Neural progenitor cell (in vitro differentiated cells): ENCODE results near the gene GRID1. TPM values are rescaled to one million over a fixed set of nuclear protein-coding genes. Genes with fewer than 3 reads are reported as not detected.

Source experiments
- DNase-seq: peaks from one replicate; pipeline ENCODE4 v3.0.0-alpha.2; 2016; ENCODE audit warnings: low spot score
- H2AFZ ChIP-seq: fragments of 200-600 bp; sonication (generic); replicated peaks from 2 replicates; pipeline ENCODE4 v1.6.1; 2016; ENCODE audit warnings: antibody characterized with exemption
- H3F3A ChIP-seq: fragments of 200-600 bp; sonication (generic); 2 replicates; pipeline ENCODE4 v1.6.1; 2016; ENCODE audit warnings: antibody characterized with exemption, low read depth
- H3K27ac ChIP-seq: fragments of 200-600 bp; sonication (generic); 2 replicates; pipeline ENCODE4 v1.5.1; 2016; ENCODE audit warnings: mild to moderate bottlenecking
- H3K27me3 ChIP-seq: fragments of 200-600 bp; sonication (generic); 2 replicates; pipeline ENCODE4 v1.6.1; 2016; ENCODE audit warnings: mild to moderate bottlenecking, moderate library complexity
- H3K36me3 ChIP-seq: fragments of 200-600 bp; sonication (generic); 2 replicates; pipeline ENCODE4 v1.5.1; 2016
- H3K4me1 ChIP-seq: fragments of 200-600 bp; sonication (generic); 2 replicates; pipeline ENCODE4 v1.6.1; 2016; ENCODE audit warnings: mixed run types
- H3K4me2 ChIP-seq: fragments of 200-600 bp; sonication (generic); 2 replicates; pipeline ENCODE4 v1.6.1; 2016
- H3K4me3 ChIP-seq: fragments of 200-600 bp; sonication (generic); 2 replicates; pipeline ENCODE4 v1.5.1; 2016
- H3K79me2 ChIP-seq: fragments of 200-600 bp; sonication (generic); 2 replicates; pipeline ENCODE4 v1.6.1; 2016; ENCODE audit warnings: low read depth
- H3K9ac ChIP-seq: fragments of 200-600 bp; sonication (generic); 2 replicates; pipeline ENCODE4 v1.6.1; 2016
- H3K9me3 ChIP-seq: fragments of 200-600 bp; sonication (generic); 2 replicates; pipeline ENCODE4 v1.5.1; 2016; ENCODE audit warnings: low read depth
- H4K20me1 ChIP-seq: fragments of 200-600 bp; sonication (generic); 2 replicates; pipeline ENCODE4 v1.6.1; 2016; ENCODE audit warnings: low read depth
- H3K27ac Mint-ChIP-seq: 3 replicates; pipeline ENCODE4 v1.8.0; 2021; ENCODE audit warnings: mixed read lengths
- H3K27me3 Mint-ChIP-seq: 2 replicates; pipeline ENCODE4 v1.8.0; 2022; ENCODE audit warnings: low read depth, mild to moderate bottlenecking, inconsistent platforms, moderate library complexity, mixed read lengths; ENCODE audit not compliant: insufficient read depth
- H3K36me3 Mint-ChIP-seq: 3 replicates; pipeline ENCODE4 v1.8.0; 2021; ENCODE audit warnings: mixed read lengths
- H3K4me1 Mint-ChIP-seq: 3 replicates; pipeline ENCODE4 v1.8.0; 2021; ENCODE audit warnings: mixed read lengths
- H3K4me3 Mint-ChIP-seq: 3 replicates; pipeline ENCODE4 v1.8.0; 2021; ENCODE audit warnings: mild to moderate bottlenecking, moderate library complexity, mixed read lengths
- H3K9me3 Mint-ChIP-seq: 3 replicates; pipeline ENCODE4 v1.8.0; 2020; ENCODE audit warnings: mixed read lengths
- CTCF ChIP-seq: fragments of 200-600 bp; sonication (generic); IDR thresholded peaks from 2 replicates; pipeline ENCODE4 v1.5.1; 2017; ENCODE audit warnings: antibody characterized with exemption, mild to moderate bottlenecking
- EZH2 ChIP-seq: fragments of 200-600 bp; sonication (generic); IDR thresholded peaks from 2 replicates; pipeline ENCODE4 v1.6.1; 2017; ENCODE audit warnings: antibody characterized with exemption, mild to moderate bottlenecking, moderate library complexity
- EZH2phosphoT487 ChIP-seq: fragments of 200-600 bp; sonication (generic); IDR thresholded peaks from 2 replicates; pipeline ENCODE4 v1.6.1; 2017; ENCODE audit warnings: antibody characterized with exemption
- total RNA-seq: library from RNA; depleted of rRNA; stranded (reverse); fragments of >200 nt; gene quantifications from 2 replicates; pipeline ENCODE4 v1.2.3, GENCODE V29; 2015; ENCODE audit warnings: low replicate concordance

The GRID1 gene
- total RNA-seq, 1 donor from 2014 or later: not detected

DNA sequence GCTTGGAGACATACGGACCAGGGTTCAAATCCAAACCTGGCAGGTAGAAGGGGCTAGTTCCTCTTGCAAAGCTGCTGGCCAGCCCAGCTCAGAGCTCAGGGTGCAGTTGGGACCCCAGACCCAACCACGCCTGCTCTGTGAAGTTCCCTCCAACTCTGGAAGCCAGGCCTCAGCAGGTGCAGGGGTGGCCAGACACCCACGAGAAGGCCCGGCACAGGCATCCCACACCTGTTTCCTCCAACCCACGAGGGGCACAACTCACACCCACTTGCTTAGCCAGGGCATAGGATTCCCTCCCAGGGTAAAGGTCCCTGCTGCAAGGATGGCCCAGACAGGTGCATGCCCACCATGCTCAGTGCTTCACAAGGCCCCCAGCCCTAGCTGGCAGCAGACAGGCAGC, 262.4 kb downstream of the GRID1 start:
- no peak overlapping the region for H3K4me3 ChIP-seq
- no peaks in the 10 kb centered on the region for H3K36me3 ChIP-seq
- Mint-ChIP-seq H3K36me3 (no peaks in the 10 kb centered on the region), H3K4me3 (no peak overlapping the region), H3K27me3 (peaks cover 4% of the 10 kb centered on the region), H3K4me1 (peaks cover 3% of the 10 kb centered on the region), H3K9me3 (no peaks in the 10 kb centered on the region), H3K27ac (no peak overlapping the region)
- H3K27me3 ChIP-seq: no peaks in the 10 kb centered on the region
- no peaks in the 10 kb centered on the region for H3F3A ChIP-seq
- DNase-seq: no peak
- no peaks in the 10 kb centered on the region for H3K79me2 ChIP-seq
- no peaks in the 10 kb centered on the region for H4K20me1 ChIP-seq
- H3K9ac ChIP-seq: no peak overlapping the region
- TF ChIP-seq EZH2phosphoT487: no peak
- no peak for TF ChIP-seq CTCF
- no peak for TF ChIP-seq EZH2
- H3K27ac ChIP-seq: no peak overlapping the region
- no peak overlapping the region for H3K4me2 ChIP-seq
- H3K4me1 ChIP-seq: no peaks in the 10 kb centered on the region
- H2AFZ ChIP-seq: no peak overlapping the region
- H3K9me3 ChIP-seq: no peaks in the 10 kb centered on the region

DNA sequence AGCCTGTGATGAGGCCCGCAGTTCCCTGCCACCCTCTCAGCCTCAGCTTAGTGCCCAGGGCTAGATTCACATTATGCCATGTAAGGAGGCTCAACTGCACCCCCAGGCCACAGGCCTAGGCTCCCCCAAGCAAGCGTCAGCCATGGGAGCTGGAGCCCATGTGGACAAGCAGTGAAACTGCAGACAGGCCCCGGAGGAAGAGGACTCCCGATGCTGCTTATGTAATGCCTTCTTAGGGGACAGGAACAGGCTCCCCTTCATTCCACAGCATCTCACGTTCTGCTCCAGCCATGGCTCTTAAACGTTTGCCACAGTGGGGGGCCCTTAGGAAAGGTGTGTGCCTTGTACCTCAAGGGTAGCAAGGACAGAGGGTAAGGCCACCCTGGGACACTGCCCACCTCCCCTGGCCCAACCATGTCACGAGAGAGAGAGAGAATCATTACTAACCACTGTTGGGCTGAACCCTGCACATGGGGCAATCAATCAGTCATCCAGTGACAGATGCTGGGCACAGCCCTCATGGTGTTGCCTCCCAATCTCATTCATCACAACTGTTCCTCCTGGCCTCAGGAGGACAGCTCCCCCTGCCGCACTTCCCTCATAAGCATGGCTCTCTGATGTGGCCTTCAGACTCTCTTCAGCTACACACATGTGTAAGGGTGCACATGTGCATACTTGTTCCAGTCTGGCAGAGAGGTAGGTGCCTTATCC, 263.0 kb downstream of the GRID1 start:
- Mint-ChIP-seq H3K27ac (no peak overlapping the region), H3K4me1 (peaks cover 3% of the 10 kb centered on the region), H3K9me3 (no peaks in the 10 kb centered on the region), H3K36me3 (no peaks in the 10 kb centered on the region), H3K4me3 (no peak overlapping the region), H3K27me3 (peaks cover 4% of the 10 kb centered on the region)
- H3K4me3 ChIP-seq: no peak overlapping the region
- no peaks in the 10 kb centered on the region for H4K20me1 ChIP-seq
- H3K9ac ChIP-seq: no peak overlapping the region
- no peaks in the 10 kb centered on the region for H3K9me3 ChIP-seq
- no peaks in the 10 kb centered on the region for H3K36me3 ChIP-seq
- no peaks in the 10 kb centered on the region for H3K4me1 ChIP-seq
- H2AFZ ChIP-seq: no peak overlapping the region
- H3K27me3 ChIP-seq: no peaks in the 10 kb centered on the region
- DNase-seq: no peak
- H3K27ac ChIP-seq: no peak overlapping the region
- H3K4me2 ChIP-seq: no peak overlapping the region
- no peak for TF ChIP-seq CTCF
- no peak for TF ChIP-seq EZH2
- no peak for TF ChIP-seq EZH2phosphoT487
- H3F3A ChIP-seq: no peaks in the 10 kb centered on the region
- no peaks in the 10 kb centered on the region for H3K79me2 ChIP-seq

GRCh38 chr10:86102451-86102850, 264.1 kb downstream of the GRID1 start:
- Histone ChIP-seq H3K27me3 (no peaks in the 10 kb centered on the region), H3K9ac (no peak overlapping the region), H3K27ac (no peak overlapping the region), H3K4me3 (no peak overlapping the region), H3K4me1 (no peaks in the 10 kb centered on the region), H3K79me2 (no peaks in the 10 kb centered on the region), H3F3A (no peaks in the 10 kb centered on the region), H3K9me3 (no peaks in the 10 kb centered on the region), H2AFZ (no peak overlapping the region), H3K4me2 (no peak overlapping the region), H4K20me1 (no peaks in the 10 kb centered on the region), H3K36me3 (no peaks in the 10 kb centered on the region)
- no peaks in the 10 kb centered on the region for H3K9me3 Mint-ChIP-seq
- DNase-seq: no peak
- H3K27me3 Mint-ChIP-seq: peaks cover 4% of the 10 kb centered on the region
- no peaks in the 10 kb centered on the region for H3K36me3 Mint-ChIP-seq
- TF ChIP-seq CTCF: no peak
- no peak for TF ChIP-seq EZH2phosphoT487
- TF ChIP-seq EZH2: no peak
- no peak overlapping the region for H3K27ac Mint-ChIP-seq
- H3K4me3 Mint-ChIP-seq: no peak overlapping the region
- H3K4me1 Mint-ChIP-seq: peaks cover 3% of the 10 kb centered on the region
